HFF-Myc (cell line): ENCODE results near the gene DYSF.
"Not testable (repeated sequence)": the region's sequence is repeated elsewhere in the genome, so short reads cannot be mapped to it uniquely, and the experiment has no call there.

Experiments used
- DNase-seq: peaks from one replicate; pipeline ENCODE4 v3.0.0-alpha.2; 2011; ENCODE audit warnings: low read depth; ENCODE audit errors: extremely low read depth
- H3K4me3 ChIP-seq: replicated peaks from 2 replicates; pipeline ENCODE4 v1.5.1; 2011; ENCODE audit warnings: low read depth, mild to moderate bottlenecking, control low read depth, low read length
- TF ChIP-seq, protein P1 (sequence below): IDR thresholded peaks from 2 replicates; pipeline ENCODE4 v1.5.1; 2012; ENCODE audit warnings: mild to moderate bottlenecking, low read depth, low read length, control low read depth; ENCODE audit errors: missing control alignments

DYSF gene

DNA sequence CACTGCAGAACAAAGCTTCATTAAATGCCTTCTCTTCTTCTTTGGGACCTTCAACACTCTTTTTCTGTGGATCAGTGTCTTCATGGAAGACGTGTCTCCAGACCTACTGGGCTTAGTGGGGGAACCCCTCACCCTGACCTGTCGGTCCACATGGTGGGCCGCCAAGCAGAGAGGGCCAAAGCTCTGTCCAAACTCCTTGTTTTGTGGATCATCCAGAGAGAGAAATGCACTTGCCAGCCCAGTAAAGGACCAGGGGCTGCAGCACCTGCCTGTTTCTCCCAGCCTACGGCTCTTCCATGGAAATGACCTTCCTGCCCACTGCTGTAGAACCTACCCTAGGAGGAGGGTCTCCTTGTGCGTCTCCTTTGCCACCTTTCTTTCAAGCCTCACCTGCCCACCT, 25.9 kb downstream of the DYSF start:
- no peak overlapping the region for H3K4me3 ChIP-seq
- TF ChIP-seq, protein P1, sequence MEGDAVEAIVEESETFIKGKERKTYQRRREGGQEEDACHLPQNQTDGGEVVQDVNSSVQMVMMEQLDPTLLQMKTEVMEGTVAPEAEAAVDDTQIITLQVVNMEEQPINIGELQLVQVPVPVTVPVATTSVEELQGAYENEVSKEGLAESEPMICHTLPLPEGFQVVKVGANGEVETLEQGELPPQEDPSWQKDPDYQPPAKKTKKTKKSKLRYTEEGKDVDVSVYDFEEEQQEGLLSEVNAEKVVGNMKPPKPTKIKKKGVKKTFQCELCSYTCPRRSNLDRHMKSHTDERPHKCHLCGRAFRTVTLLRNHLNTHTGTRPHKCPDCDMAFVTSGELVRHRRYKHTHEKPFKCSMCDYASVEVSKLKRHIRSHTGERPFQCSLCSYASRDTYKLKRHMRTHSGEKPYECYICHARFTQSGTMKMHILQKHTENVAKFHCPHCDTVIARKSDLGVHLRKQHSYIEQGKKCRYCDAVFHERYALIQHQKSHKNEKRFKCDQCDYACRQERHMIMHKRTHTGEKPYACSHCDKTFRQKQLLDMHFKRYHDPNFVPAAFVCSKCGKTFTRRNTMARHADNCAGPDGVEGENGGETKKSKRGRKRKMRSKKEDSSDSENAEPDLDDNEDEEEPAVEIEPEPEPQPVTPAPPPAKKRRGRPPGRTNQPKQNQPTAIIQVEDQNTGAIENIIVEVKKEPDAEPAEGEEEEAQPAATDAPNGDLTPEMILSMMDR: no peak
- no peak for DNase-seq

GRCh38 chr2:71481111-71481510, 27.8 kb downstream of the DYSF start:
- no peak overlapping the region for H3K4me3 ChIP-seq
- no peak for DNase-seq
- TF ChIP-seq, protein P1: no peak

GRCh38 chr2:71482055-71482454, 28.7 kb downstream of the DYSF start:
- DNase-seq: no peak
- TF ChIP-seq, protein P1: no peak

GRCh38 chr2:71483246-71483645, 29.9 kb downstream of the DYSF start:
- TF ChIP-seq, protein P1: no peak
- DNase-seq: no peak
- H3K4me3 ChIP-seq: no peak overlapping the region

More at GRCh38 chr2:71482055-71482454, 28.7 kb downstream of the DYSF start:
- no peak overlapping the region for H3K4me3 ChIP-seq

DNA sequence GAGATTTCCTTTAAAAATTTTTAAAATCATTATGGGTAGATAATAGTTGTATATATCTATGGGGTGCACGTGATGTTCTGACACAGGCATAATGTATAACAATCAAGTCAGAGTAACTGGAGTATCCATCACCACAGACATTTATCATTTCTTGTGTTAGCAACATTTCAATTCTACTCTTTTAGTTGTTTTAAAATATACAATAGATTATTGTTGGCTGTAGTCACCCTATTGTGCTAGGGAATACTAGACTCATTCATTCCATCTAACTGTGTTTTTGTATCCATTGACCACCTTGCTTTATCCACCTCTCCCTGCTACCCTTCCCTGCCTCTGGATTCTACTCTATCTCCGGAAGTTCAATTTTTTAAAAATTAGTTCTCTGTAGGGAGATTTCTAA, 31.0 kb downstream of the DYSF start:
- no peak overlapping the region for H3K4me3 ChIP-seq
- DNase-seq: no peak
- TF ChIP-seq, protein P1: no peak

DNA sequence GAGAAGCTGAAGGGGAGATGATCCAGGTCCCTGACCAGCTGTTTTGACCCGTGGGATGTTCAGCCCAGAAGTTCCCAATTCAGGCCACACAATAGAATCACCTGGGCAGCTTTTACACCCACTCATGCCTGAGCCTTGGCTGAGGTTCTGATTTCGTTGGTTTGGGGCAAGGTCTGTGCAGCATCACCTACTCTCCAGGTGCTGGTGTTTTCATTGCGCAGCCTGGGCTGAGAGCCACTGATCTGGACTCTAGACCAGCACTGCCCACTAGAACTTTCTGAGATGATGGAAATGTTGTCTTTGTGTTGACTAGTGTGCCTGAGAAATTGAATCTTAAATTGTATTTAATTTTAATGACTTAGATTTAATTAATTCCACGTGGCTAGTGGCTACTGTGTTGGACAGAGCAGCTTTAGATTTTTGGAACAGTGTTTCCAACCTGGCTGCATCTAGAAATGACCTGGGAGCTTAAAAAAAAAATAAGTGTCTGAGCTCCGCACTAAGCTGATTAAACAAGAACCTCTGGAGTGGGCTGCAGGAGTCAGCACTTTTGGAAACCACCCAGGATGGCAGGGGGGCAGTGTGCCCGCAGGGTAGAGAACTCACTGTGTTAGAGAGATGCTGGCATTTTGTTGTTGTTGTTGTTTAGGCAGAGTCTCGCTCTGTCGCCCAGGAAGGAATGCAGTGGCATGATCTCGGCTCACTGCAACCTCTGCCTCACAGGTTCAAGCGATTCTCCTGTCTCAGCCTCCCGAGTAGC, 33.7 kb downstream of the DYSF start:
- no peak overlapping the region for H3K4me3 ChIP-seq
- TF ChIP-seq, protein P1: no peak

DNA sequence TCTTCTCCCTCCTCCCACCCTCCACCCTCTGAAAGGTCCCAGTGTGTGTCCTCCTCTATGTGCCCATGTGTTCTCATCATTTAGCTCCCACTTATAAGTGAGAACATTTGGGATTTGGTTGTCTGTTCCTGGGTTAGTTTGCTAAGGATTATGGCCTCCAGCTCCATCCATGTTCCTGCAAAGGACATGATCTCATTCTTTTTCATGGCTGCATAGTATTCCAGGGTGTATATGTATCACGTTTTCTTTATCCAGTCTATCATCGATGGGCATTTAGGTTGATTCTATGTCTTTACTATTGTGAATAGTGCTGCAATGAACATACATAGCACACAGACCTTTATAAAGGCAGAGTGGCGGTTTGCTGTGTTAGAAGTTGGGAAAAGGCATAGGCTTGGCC, 38.2 kb downstream of the DYSF start:
- DNase-seq, H3K4me3 ChIP-seq: not testable (repeated sequence)

More for the DNA sequence above, 33.7 kb downstream of the DYSF start:
- no peak for DNase-seq
